Measurements from ENCODE around the gene KRTAP9-7.

GRCh38 chr17:41315814-41316445, 40.4 kb downstream of the KRTAP9-7 start:
- TF ChIP-seq, protein P1, sequence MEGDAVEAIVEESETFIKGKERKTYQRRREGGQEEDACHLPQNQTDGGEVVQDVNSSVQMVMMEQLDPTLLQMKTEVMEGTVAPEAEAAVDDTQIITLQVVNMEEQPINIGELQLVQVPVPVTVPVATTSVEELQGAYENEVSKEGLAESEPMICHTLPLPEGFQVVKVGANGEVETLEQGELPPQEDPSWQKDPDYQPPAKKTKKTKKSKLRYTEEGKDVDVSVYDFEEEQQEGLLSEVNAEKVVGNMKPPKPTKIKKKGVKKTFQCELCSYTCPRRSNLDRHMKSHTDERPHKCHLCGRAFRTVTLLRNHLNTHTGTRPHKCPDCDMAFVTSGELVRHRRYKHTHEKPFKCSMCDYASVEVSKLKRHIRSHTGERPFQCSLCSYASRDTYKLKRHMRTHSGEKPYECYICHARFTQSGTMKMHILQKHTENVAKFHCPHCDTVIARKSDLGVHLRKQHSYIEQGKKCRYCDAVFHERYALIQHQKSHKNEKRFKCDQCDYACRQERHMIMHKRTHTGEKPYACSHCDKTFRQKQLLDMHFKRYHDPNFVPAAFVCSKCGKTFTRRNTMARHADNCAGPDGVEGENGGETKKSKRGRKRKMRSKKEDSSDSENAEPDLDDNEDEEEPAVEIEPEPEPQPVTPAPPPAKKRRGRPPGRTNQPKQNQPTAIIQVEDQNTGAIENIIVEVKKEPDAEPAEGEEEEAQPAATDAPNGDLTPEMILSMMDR (IDR thresholded peaks at IDR 0.05): no peak
- no peak for TF ChIP-seq EP300 (IDR thresholded peaks at IDR 0.05)
- no peak for TF ChIP-seq POLR2A (IDR thresholded peaks at IDR 0.05; ENCODE audit: low read depth)

Data from esophagus muscularis mucosa (tissue), 4 donors.